PC-9 (cell line): ENCODE measurements around the gene ALDH2. TPM values are rescaled to one million over a fixed set of nuclear protein-coding genes. Genes with fewer than 3 reads are reported as not detected.

Experiments used
- BruUV-seq: library from RNA; stranded (reverse); fragments of 400-500 nt; replicated peaks from 2 replicates; lab custom pipeline; 2021; lab: Mats Ljungman, UMichigan
- CTCF ChIA-PET: fragments of 300-600 bp; sonication (Branson Sonifier 250); formaldehyde crosslinking; loops from one replicate; lab custom pipeline; 2022; ENCODE audit warnings: antibody characterized with exemption; lab: Charles Lee
- POLR2A ChIA-PET: fragments of 300-600 bp; sonication (Branson Sonifier 250); formaldehyde crosslinking; loops from one replicate; lab custom pipeline; 2022; ENCODE audit warnings: antibody characterized with exemption; ENCODE audit not compliant: unreplicated experiment; lab: Charles Lee
- DNase-seq, 2 experiments: peaks; one replicate each; pipeline versions ENCODE4 v3.0.0 to v3.0.0-alpha.2; 2015 to 2022; ENCODE audit warnings: mixed read lengths in 1 of 2
- H2AFZ ChIP-seq: fragments of 200-600 bp; sonication (generic); 2 replicates; pipeline ENCODE4 v1.8.1; 2017; ENCODE audit warnings: antibody characterized with exemption
- H3F3A ChIP-seq: fragments of 200-600 bp; sonication (generic); 2 replicates; pipeline ENCODE4 v1.8.1; 2017; ENCODE audit warnings: antibody characterized with exemption, mild to moderate bottlenecking, low read depth; ENCODE audit not compliant: insufficient read depth
- H3K27ac ChIP-seq: fragments of 200-600 bp; sonication (generic); 2 replicates; pipeline ENCODE4 v1.6.1; 2016; ENCODE audit warnings: mixed run types
- H3K27me3 ChIP-seq: fragments of 200-600 bp; sonication (generic); 2 replicates; pipeline ENCODE4 v1.6.1; 2016; ENCODE audit warnings: low read depth, mixed run types; ENCODE audit not compliant: insufficient read depth
- H3K36me3 ChIP-seq: fragments of 200-600 bp; sonication (generic); 2 replicates; pipeline ENCODE4 v1.6.1; 2016; ENCODE audit warnings: low read depth, mixed run types
- H3K4me1 ChIP-seq: fragments of 200-600 bp; sonication (generic); replicated peaks from 2 replicates; pipeline ENCODE4 v1.6.1; 2016; ENCODE audit warnings: mixed run types; ENCODE audit not compliant: insufficient read depth
- H3K4me2 ChIP-seq: fragments of 200-600 bp; sonication (generic); 2 replicates; pipeline ENCODE4 v1.6.1; 2017; ENCODE audit warnings: mixed run types
- H3K4me3 ChIP-seq: fragments of 200-600 bp; sonication (generic); 2 replicates; pipeline ENCODE4 v1.6.1; 2016; ENCODE audit warnings: mixed run types
- H3K79me2 ChIP-seq: fragments of 200-600 bp; sonication (generic); 2 replicates; pipeline ENCODE4 v1.6.1; 2017; ENCODE audit warnings: low read depth, mixed run types
- H3K9me2 ChIP-seq: fragments of 200-600 bp; sonication (generic); 2 replicates; pipeline ENCODE4 v1.8.1; 2017; ENCODE audit warnings: mild to moderate bottlenecking; ENCODE audit not compliant: insufficient read depth
- H3K9me3 ChIP-seq: fragments of 200-600 bp; sonication (generic); 2 replicates; pipeline ENCODE4 v1.8.1; 2016; ENCODE audit warnings: low read depth; ENCODE audit not compliant: insufficient read depth
- H4K20me1 ChIP-seq: fragments of 200-600 bp; sonication (generic); 2 replicates; pipeline ENCODE4 v1.8.1; 2017; ENCODE audit not compliant: insufficient read depth
- EZH2 ChIP-seq: fragments of 200-600 bp; sonication (generic); IDR thresholded peaks from 2 replicates; pipeline ENCODE4 v1.8.0; 2017; ENCODE audit warnings: antibody characterized with exemption, low read depth
- intact Hi-C: fragments of 100-400 bp; cut with micrococcal nuclease; formaldehyde crosslinking; loops from one replicate; pipeline ENCODE4 v1.10.0; 2022; ENCODE audit not compliant: unreplicated experiment
- microRNA-seq: library from miRNA; unstranded; fragments of <30 nt; microRNA quantifications from one replicate; pipeline ENCODE4 v1.2.0, GENCODE V29; 2021; ENCODE audit warnings: borderline number of aligned reads, borderline replicate concordance
- total RNA-seq: library from RNA; stranded (reverse); gene quantifications from 2 replicates; pipeline ENCODE4 v1.2.3, GENCODE V29; 2021
- TF ChIP-seq, protein P1 (sequence below): fragments of 200-600 bp; sonication (generic); conservative IDR thresholded peaks from 2 replicates; pipeline ENCODE4 v1.6.1; 2017; ENCODE audit warnings: mixed run types, antibody characterized with exemption, mild to moderate bottlenecking, moderate library complexity

ALDH2 gene
- total RNA-seq, 1 experiment from 2014 or later, result 38.9 TPM

DNA sequence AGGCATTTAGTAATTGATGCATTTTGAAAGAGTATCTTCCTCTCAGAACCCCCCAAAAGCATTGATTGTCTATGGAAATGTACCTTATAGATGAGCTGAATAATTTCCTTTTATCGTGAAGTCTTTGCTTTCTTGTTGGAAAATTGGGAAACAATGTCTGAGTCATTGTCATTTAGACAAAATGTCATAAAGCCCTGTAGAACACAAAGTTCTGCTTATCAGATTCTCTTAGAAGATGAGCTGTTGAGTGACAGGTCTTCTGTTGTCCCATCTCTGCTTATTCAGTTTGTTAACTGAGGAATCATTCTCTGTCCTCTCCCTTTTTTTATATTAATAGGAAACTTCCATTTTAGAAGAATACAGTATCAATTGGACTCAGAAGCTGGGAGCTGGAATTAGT is 98.2 kb downstream of the ALDH2 start:
- Histone ChIP-seq H3K9me3 (no peaks in the 10 kb centered on the region), H3K4me1 (no peaks in the 10 kb centered on the region), H3F3A (peaks cover 10% of the 10 kb centered on the region; the same call in 1 of the 2 replicates), H3K4me2 (no peak overlapping the region), H3K9me2 (no peaks in the 10 kb centered on the region), H3K27ac (no peak overlapping the region), H3K4me3 (no peak overlapping the region), H4K20me1 (peaks cover 38% of the 10 kb centered on the region), H3K27me3 (no peaks in the 10 kb centered on the region), H3K79me2 (peaks cover 40% of the 10 kb centered on the region), H3K36me3 (peaks cover 24% of the 10 kb centered on the region), H2AFZ (no peak overlapping the region)
- BruUV-seq, result no TSS peak
- TF ChIP-seq, protein P1, sequence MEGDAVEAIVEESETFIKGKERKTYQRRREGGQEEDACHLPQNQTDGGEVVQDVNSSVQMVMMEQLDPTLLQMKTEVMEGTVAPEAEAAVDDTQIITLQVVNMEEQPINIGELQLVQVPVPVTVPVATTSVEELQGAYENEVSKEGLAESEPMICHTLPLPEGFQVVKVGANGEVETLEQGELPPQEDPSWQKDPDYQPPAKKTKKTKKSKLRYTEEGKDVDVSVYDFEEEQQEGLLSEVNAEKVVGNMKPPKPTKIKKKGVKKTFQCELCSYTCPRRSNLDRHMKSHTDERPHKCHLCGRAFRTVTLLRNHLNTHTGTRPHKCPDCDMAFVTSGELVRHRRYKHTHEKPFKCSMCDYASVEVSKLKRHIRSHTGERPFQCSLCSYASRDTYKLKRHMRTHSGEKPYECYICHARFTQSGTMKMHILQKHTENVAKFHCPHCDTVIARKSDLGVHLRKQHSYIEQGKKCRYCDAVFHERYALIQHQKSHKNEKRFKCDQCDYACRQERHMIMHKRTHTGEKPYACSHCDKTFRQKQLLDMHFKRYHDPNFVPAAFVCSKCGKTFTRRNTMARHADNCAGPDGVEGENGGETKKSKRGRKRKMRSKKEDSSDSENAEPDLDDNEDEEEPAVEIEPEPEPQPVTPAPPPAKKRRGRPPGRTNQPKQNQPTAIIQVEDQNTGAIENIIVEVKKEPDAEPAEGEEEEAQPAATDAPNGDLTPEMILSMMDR, result no peak
- no peak for TF ChIP-seq EZH2
- CTCF ChIA-PET, result no interaction called here
- intact Hi-C loops, result no loop called here
- POLR2A ChIA-PET, result no interaction called here
- no peak for DNase-seq

Small RNA genes within 50 kb of the gene (microRNA-seq; reads per million reads assigned to microRNA genes)
- not detected for gene MIR6761

Other genes with a start within 250 kb of the ALDH2 start
- gene ATXN2, start 167.6 kb upstream of the ALDH2 start, total RNA-seq, result 80.6 and 108 TPM in 2 replicates
- 13.2 and 15.8 TPM in 2 replicates for gene BRAP, start 81.0 kb upstream of the ALDH2 start, total RNA-seq
- gene ACAD10, start 80.9 kb upstream of the ALDH2 start, total RNA-seq, result 29.1 and 30.3 TPM in 2 replicates
- 45.0 and 64.7 TPM in 2 replicates for gene MAPKAPK5, start 75.3 kb downstream of the ALDH2 start, total RNA-seq
- gene TMEM116, start 246.2 kb downstream of the ALDH2 start, total RNA-seq, result 21.9 and 23.4 TPM in 2 replicates
- 131 and 154 TPM in 2 replicates for gene ERP29, start 246.5 kb downstream of the ALDH2 start, total RNA-seq